Globus pallidus (tissue), 1 donor: ENCODE measurements around the gene NTN3.

ENCODE experiments used
- DNase-seq: peaks from one replicate; pipeline ENCODE4 v3.0.0-alpha.2; 2015; ENCODE audit warnings: low spot score

NTN3 gene

GRCh38 chr16:2497116-2497630 is 26.1 kb downstream of the NTN3 start:
- DNase-seq: no peak

- DNase-seq: no peak
These were observed 26.8 kb downstream of the NTN3 start for GRCh38 chr16:2497695-2498484.

GRCh38 chr16:2498531-2499253 is 27.6 kb downstream of the NTN3 start:
- no peak for DNase-seq

DNA sequence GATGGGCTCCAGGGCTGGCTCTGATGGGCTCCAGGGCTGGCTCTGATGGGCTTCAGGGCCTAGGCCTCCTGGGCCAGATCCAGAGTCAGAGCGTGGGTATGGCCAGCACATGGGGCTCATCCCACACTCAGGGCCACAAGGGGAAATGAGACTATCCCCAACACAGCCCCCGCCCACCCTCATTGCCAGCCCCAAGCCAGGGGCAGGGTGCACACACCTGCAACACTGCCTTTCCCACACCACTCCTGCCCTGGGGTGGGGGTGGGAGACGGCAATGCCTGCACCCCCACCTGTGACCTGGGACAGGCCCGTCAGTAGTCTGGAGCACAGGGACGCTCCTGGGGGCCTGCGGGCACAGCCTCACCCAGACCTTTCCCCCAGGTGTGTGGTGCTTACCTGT is 28.4 kb downstream of the NTN3 start:
- no peak for DNase-seq

- no peak for DNase-seq
These were observed 28.9 kb downstream of the NTN3 start for GRCh38 chr16:2499890-2500429.

DNA sequence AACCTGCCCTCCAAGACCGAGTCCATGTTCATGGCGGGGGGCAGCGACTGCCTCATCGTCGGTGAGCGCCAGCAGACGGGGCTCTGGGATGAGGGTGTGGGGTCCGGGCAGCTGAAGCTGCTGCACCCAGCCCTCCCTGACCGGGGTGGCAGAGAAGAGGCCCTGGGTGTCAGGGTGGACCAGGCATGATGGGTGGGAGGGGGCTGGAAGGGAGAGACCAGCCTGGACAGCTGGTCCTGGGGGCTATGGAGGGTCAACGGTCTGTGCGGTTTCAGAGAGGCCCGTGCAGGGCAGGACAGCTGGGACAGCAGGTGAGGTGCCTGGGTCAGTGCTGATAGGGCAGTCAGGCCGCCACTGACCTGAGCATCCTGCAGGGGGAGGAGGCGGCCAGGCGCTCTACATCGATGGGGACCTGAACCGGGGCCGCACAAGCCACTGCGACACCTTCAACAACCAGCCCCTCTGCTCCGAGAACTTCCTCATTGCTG is 29.4 kb downstream of the NTN3 start:
- no peak for DNase-seq

GRCh38 chr16:2500918-2501750 is 30.0 kb downstream of the NTN3 start:
- peak; percentile 88 for DNase-seq

DNA sequence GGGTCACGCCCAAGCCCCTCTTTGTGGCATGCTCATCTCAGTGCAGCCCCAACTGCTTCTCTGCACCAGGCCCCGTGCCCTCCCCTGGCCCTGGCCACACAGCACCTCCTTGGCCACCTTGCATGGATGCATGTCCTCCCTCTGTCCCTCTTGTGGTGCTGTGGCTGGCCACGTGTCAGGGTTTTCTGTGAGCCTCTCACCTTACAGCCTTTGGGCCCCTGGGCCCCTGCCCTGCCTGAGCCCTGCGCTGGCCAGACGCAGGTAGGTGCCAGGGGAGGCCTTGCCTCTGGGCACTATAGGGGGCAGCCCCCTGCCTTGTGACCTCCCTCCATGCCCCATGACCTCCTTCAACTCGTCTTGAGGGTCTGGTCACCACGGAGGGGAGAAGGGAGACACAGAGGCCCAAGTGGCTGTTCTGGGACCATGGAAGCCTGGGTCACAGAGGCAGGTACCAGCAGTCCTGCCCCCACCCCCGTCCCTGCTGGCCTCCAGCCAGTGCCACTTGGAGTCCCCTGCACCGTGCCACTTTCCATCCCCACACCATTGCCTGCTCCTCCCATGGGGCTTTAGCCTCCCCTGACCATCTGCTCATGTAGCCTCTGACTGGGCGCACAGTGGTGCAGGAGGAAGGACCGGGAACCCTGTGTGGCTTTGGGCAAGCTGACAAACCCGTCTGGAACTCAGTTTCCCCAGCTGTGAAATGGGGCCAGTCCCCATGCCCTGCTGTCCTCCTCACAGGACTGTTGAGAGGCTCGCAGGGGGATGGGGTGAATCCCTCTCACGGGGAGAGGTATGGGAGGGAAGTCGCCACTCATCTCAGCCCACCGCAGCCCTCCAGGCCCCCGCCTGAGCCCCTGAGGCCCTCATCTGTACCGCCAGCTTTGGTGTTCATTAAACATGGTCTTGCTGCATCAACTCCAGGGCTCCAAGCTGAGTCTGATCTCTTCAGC is 31.1 kb downstream of the NTN3 start:
- DNase-seq: no peak

GRCh38 chr16:2505695-2506094 is 34.6 kb downstream of the NTN3 start:
- DNase-seq: no peak

- no peak for DNase-seq
These were observed 36.1 kb downstream of the NTN3 start for GRCh38 chr16:2507052-2507659.

- DNase-seq: no peak
These were observed 36.6 kb downstream of the NTN3 start for GRCh38 chr16:2507665-2508064.

DNA sequence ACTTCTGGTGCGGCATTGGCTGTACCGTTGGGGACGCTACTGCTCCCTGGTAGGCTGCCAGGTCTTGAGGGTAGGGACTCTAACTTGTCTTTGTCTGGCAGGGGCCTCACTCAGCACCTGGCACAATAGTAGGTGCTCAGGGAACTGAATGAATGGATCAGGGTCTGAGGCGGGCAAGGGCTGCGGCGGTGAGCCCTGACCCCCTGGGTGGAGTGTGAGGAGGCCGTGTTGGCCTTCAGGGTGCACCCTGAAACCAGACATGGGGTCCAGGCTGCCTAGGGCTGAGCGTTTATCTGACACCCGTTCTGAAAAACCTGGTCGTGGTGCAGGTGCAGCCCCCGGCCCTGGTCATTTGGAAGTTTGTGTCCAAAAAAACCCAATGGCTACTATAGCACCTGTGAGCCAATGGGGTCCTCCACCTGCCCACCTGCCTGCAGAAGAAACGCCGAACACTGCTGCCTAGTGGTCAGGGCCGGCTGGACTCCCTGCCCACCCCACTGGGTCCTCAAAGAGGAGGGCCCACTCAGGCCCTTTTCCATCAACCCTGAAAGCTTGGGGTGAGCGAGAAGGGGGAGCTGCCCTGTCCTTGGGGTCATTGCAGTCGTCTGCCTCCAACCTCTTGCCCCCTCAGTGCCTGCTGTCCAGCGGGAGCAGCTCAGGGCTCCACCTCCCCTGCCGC is 37.8 kb downstream of the NTN3 start:
- DNase-seq: no peak

GRCh38 chr16:2511128-2511800 is 40.2 kb downstream of the NTN3 start:
- DNase-seq: no peak

DNA sequence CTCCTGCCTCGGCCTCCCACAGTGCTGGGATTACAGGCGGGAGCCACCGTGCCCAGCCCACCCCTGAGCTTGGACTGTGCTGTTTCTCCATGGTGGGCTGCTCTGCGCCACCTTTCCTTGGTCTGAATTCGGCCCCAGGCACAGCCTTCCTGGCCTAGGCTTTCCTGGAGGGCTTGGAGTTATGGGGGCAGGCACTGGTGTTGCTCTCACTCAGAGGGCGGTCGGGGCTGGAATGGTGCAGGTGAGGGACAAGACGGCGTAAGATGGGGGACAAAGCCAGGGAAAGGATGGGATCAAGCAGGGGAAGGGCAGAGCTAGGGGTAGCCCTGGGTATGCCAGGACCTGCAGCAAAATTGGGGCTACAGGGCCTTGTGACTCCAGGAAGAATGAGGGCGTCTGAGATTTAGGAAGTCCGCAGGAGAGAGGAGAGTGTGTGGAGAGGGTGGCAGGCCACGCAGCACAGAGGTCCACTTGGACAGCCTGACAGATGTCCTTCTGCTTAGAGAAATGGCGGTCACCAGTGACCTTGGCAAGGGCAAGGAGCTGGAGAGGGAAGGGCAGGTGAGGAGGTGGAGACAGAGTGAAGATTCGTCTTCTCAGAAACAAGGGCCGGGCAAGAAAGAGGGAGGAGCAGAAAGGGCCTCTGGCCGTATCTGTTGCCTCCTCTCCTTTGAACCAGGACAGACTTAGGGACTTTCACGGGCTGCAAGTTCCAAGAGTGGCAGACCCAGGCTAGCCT is 41.1 kb downstream of the NTN3 start:
- no peak for DNase-seq

- no peak for DNase-seq
These were observed 41.8 kb downstream of the NTN3 start for GRCh38 chr16:2512735-2513404.

DNA sequence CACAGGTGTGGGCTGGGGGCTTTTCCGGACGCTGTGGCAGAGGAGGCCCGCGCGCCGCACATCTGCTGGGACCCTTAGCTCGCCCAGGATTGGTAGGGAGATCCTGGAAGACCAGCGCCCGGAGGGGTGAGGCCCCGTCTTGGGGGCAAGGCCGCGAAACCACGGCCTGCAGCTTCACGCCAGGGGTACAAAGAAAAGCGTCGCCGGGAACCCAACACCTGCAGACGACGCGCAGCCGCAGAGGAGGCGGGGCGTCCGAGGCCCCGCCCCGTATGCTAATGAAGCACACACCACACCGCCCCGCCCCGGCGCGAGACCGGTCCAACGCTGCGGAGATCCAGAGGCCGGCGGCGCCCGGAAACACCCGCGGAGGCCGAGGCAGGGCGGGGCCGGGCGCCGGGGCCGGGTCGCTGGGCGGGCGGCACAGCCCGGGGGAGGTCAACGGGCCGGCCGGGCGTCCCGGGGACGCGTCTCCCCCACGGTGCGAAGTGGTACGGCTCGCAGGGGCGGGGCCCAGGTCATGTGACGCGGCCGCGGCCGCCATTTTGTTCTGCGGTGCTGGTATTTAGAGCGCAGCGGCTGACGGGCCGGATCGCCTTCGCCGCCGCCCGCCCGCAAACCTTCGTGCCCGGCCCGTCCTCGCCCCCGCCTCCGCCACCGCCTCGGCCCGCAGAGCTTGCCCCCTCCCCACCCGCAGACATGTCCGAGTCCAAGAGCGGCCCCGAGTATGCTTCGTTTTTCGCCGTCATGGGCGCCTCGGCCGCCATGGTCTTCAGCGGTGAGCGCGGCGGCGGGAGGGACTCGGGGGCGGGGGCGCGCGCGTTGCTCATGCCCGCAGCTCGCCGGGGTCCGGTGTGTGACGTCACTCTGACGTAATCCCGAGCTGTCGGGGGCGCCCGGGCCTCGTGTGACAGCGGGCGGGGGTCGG is 42.6 kb downstream of the NTN3 start, which contains the start of gene ATP6V0C:
Gene ATP6V0C, plus strand, starts transcription at position 548 of the 928 bp plus-strand sequence. Its CDS starts 152 bp downstream, at position 700.
- peak; percentile 89 for DNase-seq
